CD4-positive, alpha-beta T cell treated with Interleukin-21 for 1 hour (primary cell): ENCODE results near the gene ASB7.
A peak's percentile ranks its signal among the peaks of the same experiment; 100 is the strongest.

Source experiments
- DNase-seq: peaks from one replicate; pipeline ENCODE4 v3.0.0-alpha.2; 2020

ASB7 gene

DNA sequence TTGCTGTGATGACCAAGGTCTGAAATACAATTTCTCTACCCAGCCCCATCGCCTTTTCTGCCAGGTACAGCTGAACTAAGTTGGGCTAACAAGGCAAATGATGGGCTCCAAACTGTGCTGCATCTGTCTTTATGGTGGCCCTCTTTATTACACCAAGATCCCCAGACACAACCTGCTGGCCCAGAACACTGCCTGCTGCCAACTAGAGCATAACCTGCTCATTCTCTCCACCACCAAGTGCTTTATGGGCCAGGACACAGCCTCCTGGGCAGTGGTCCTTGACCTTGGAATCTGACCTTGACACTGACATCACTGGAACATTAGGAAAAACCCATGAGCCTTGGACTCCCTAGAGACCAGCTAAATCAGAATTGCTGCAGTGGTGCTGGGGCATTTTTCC lies 3.7 kb upstream of the ASB7 start:
- DNase-seq, result no peak

- peak; percentile 71 for DNase-seq
Measured at GRCh38 chr15:100601163-100601562, 1.2 kb upstream of the ASB7 start.

- no peak for DNase-seq
Measured at GRCh38 chr15:100601617-100602063, 749 bp upstream of the ASB7 start.

GRCh38 chr15:100602823-100603393 lies 519 bp downstream of the ASB7 start:
- DNase-seq, result peak; percentile 66

DNA sequence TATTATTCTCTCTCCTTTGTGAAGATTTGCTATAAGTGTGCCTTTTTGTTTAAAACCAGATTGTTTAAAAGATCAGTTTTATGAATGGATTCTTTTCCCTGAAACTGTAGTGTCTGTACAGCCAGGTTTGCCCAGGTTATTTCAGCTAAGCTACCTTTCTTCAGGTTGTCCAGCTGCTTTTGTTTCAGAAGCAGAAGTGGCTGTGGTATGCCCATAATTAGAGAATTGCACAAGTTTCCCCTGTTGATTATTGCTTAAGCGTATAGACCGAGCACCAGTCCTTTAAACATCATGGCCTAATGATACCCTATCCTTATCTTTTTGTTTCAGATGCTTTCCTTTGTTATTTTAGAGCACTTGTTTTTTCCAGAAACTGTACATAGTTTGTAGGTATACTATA lies 10.2 kb downstream of the ASB7 start:
- no peak for DNase-seq

GRCh38 chr15:100613208-100613607 lies 10.8 kb downstream of the ASB7 start:
- DNase-seq, result no peak

DNA sequence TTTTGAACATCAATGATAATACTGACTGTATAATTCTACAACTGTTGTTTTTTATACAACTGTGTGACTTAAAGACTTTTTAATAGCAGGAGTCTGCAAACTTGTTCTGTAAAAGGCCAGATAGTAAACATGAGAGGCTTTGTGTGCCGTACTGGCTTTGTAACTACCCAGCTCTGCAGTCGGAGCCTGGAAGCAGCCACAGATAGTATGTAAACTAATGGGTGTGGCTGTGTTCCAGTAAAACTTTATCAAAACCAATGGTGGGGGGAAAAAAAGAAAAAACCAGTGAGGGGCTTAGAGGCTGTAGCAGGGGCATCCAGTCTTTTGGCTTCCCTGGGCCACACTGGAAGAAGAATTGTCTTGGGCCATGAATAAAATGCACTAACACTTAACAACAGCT lies 11.9 kb downstream of the ASB7 start:
- no peak for DNase-seq

GRCh38 chr15:100614918-100615317 lies 12.5 kb downstream of the ASB7 start:
- DNase-seq, result no peak

DNA sequence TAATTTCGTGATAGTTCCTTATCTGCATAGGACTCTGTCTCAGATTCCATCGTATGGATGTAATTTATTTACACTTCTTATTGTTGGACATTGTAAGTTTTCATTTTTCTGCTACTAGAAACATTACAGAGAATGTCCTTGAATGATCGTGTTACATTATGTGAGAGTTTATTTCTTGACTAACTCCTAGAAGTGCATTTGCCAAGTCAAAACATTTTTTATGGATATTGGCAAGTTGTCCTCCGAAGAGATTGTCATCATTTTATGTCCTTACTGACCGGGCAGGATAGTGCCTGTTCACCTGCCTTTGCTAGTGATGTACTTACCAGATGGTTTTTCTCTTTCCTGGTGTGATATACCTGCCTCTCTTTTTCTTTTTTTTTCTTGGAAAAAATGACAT lies 13.4 kb downstream of the ASB7 start:
- DNase-seq, result no peak

GRCh38 chr15:100616700-100617099 lies 14.3 kb downstream of the ASB7 start:
- DNase-seq, result no peak

GRCh38 chr15:100623301-100623700 lies 20.9 kb downstream of the ASB7 start:
- no peak for DNase-seq

DNA sequence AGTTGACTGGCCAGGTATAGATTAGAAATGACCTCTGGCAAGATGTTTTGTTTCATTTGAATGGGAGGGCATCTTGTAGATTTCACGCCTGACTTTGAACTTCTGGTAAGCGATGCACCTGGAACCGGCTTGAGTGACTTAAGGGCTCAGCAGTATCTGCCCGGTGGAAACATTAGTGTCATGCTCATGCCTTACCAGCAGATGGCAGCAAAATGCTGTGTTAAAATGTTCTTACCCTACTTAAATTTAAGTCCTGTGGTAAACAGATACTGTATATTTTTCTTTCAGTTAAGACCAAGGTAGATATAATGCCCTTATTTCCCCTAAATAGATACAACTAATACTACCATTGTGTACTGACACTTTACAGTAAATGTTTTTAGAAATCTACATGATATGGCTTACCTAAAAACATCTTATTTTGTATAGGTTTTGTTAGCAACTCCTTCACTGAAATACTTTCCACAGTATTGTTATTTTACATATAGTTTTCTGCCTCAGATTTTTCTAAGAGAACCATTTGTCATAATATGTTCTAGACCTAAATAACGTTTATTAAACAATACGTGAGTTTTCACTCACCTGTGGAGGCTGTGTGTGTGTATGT lies 25.5 kb downstream of the ASB7 start:
- peak; percentile 77 for DNase-seq

DNA sequence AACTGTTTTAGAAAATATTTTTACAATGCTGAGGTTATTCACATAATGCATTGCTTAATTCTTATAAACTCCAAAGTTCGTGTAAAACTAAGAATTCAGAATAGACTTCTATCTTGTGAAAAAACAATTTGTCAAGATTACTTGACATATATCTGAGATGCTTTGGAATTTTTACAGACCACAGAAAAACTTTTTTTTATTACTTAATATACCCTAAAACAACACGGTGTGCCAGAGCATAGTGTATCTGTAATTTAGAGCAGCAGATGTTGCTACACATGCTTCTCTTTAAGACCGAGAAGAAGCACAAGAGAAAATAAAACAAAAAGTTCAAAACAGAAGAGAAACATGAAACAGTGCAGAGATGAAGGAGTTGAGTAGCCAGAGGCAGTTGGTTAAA lies 26.4 kb downstream of the ASB7 start:
- DNase-seq, result no peak

GRCh38 chr15:100631831-100632230 lies 29.4 kb downstream of the ASB7 start:
- DNase-seq, result no peak

DNA sequence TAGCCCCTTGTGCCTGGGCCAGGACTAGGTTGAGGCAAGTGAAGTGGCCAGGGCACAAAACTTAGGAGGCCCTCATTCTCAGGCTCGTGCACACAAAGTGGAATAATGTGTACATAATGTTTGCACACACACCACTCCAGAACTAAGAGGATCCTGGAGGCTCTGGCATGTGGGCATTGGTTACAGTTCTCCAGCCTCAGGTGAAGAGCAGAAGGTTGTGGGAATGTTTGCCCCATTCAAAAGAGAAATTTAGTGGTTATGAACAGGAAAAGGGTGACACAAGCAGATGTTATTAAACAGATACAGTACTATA lies 31.3 kb downstream of the ASB7 start:
- DNase-seq, result no peak

DNA sequence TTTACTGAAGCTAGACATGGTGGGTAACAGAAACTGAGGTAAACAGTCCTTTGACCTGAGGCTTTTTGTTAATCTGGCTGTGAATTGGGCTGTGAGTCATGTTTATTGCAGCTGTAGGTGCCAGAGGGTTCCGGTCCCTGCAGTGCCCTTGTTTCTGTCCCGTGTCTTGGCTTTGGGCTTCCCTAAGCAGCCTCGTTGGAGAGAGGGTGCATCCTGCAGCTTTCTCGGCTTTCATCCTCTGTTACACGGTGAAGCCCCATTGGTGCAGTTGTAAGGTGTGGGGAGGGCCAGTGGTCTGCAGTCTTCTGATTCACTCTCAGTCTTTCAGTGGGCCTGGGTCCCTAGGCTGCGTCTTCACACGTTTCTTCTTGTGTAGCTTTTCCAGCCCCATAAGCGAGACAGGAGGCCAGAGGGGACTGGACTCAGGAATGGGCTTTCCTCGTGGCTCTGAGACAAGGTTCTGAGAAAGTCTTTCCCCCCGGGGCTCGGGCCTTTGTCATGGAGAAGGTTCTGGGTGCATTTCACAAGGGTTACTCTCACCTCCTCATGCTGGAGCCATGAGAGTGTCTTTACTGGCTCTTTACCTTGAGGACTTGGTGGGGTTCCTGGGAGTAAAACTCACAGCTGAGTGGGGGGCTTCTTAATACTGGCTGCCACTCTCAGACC lies 33.1 kb downstream of the ASB7 start:
- DNase-seq, result no peak

DNA sequence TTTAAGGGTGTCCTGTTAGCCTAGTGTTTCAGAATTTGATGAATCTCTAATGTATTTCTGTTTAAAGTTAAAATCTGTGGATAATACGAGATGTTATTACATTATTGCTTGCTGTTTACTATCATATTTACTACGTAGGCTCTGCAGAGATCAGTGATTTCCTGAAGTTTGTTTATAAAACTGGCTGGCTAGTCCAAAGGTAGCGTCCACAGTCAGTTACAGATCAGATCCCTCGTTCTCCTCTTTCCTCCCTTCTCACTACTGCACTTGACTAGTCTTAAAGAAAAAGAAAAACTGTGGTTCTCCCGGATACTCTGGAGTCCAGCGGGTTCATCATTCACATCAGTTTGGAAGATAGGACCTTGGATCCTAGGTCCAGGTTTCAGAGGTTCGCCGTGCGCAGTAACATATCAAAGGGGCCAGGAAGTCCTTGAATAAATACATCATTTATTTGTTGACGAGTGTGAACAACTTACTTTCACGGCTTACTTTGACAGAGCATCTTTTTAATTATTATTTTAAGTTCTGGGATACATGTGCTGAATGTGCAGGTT lies 35.9 kb downstream of the ASB7 start:
- no peak for DNase-seq

DNA sequence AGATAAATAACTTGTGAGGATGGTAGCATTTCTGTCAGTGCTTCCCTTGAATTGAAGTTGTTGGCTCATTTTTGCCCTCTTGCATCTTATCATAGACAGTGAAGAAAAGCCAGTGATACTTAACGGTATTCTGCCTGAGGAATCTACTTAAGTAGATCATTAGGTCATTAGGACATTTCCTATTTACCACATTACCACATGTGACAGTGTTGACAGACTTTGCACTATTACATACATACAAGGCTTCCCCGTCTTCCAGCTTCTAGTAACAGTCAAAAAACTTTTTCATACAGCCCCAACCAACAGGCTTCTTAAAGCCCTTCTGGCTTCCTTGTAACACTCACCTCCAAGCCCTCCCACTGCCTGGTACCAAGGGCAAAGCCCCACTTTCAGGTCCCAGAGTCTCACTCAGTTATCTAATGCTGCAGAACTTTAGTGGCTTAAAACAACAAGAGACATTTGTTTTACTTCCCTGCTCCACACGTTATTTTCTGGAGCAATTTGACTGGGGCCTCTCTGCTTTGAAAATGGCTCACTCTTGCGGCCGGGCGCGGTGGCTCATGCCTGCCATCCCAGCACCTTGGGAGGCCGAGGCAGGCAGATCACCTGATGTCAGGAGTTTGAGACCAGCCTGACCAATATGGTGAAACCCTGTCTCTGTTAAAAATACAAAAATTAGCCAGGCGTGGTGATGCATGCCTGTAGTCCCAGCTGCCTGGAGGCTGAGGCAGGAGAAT lies 40.0 kb downstream of the ASB7 start:
- DNase-seq, result no peak

DNA sequence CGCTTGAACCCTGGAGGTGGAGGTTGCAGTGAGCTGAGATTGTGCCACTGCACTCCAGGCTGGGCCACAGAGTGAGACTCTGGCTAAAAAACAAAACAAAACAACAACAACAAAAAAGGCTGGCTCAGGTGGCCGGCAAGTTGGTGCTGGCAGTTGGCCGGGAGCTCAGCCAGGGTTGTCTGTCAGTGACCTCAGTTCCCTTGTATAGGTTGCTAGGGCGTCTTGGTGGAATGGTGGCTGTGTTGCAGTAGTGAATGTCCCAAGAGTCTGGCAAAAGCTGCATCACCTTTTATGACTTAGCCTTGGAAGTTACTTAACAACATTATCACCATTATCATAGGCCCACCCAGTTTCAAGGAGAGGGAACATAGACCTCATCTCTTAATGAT lies 40.6 kb downstream of the ASB7 start:
- no peak for DNase-seq

- no peak for DNase-seq
Measured at GRCh38 chr15:100645671-100646070, 43.3 kb downstream of the ASB7 start.

DNA sequence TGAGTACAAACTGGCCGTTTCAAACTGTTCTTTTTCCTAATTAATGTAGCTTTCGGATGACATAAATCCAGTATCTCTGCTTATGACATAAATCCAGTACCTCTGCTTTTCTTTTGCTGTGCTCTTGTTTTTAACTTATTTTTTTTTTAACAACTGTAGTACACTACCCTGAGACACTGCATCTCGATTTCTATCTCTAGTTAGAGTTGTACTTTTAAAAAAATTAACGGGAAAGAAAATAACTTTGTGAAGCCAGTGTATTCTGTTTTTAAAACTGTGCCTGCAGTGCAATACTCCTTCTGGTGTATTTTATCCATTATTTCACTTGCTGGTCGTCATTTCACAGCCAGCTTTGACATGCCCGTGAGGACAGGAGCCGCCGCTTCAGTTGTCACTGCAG lies 46.6 kb downstream of the ASB7 start:
- no peak for DNase-seq

- DNase-seq, result no peak
Measured at GRCh38 chr15:100650685-100651084, 48.3 kb downstream of the ASB7 start.

DNA sequence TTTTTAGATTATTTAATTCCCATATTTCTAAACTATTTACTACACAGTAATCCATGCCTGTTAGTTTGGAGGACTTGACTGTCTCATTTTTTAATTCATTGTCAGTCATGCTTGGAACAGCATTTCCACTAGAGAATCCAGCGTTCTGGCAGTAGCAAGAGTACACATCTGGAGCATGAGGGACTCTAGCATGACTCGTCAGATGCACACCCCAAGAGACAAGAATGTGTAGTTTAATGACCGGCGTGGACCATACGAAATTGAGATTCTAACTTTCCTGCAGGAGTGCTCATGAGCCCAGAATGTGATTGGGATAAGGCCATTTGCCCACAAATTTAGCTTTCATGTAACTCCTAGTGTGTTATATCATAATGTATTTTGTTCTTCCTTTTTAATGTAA lies 48.9 kb downstream of the ASB7 start:
- no peak for DNase-seq

DNA sequence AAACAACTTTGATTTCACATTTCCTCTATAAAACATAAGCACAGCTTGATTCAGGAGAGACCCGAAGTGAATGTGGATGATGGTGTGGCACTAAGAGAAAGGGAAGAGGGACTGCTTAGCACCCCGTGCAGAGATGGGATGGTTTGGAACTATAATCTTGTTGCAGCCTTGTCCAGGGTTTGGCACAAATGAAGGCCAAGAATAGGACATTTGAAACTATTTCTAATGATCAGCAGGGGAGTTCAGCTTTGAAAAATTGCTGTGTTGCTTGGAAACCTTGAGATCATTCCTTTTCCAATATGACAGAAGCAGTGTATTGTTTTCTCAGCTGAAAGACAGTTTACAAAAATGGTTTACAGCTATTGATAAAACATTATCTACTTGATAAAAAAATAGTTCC lies 49.7 kb downstream of the ASB7 start:
- no peak for DNase-seq
